KMS-11 (cell line): ENCODE results near the gene PRSS57.

ENCODE experiments used
- H2AFZ ChIP-seq: fragments of 200-600 bp; sonication (generic); 2 replicates; pipeline ENCODE4 v1.6.1; 2016; ENCODE audit warnings: antibody characterized with exemption, mixed run types, low read depth
- H3K27ac ChIP-seq: fragments of 200-600 bp; sonication (generic); 2 replicates; pipeline ENCODE4 v1.6.1; 2016; ENCODE audit warnings: mild to moderate bottlenecking, mixed run types
- H3K27me3 ChIP-seq: fragments of 200-600 bp; sonication (generic); 2 replicates; pipeline ENCODE4 v1.6.1; 2017; ENCODE audit warnings: mild to moderate bottlenecking, low read depth, mixed run types, moderate library complexity; ENCODE audit not compliant: insufficient read depth
- H3K36me3 ChIP-seq: fragments of 200-600 bp; sonication (generic); 2 replicates; pipeline ENCODE4 v1.6.1; 2017; ENCODE audit warnings: mild to moderate bottlenecking, mixed run types; ENCODE audit not compliant: insufficient read depth
- H3K4me1 ChIP-seq: fragments of 200-600 bp; sonication (generic); 2 replicates; pipeline ENCODE4 v1.6.1; 2016; ENCODE audit warnings: mild to moderate bottlenecking, low read depth, mixed run types; ENCODE audit not compliant: poor library complexity, severe bottlenecking
- H3K4me2 ChIP-seq: fragments of 200-600 bp; sonication (generic); 2 replicates; pipeline ENCODE4 v1.7.0; 2016; ENCODE audit warnings: mild to moderate bottlenecking, mixed run types
- H3K4me3 ChIP-seq: fragments of 200-600 bp; sonication (generic); IDR thresholded peaks from 2 replicates; pipeline ENCODE4 v1.6.1; 2017; ENCODE audit warnings: low read depth, low read length, mixed read lengths; ENCODE audit not compliant: insufficient read depth
- H3K79me2 ChIP-seq: fragments of 200-600 bp; sonication (generic); 2 replicates; pipeline ENCODE4 v1.6.1; 2016; ENCODE audit warnings: low read depth, mixed run types; ENCODE audit not compliant: insufficient read depth
- H3K9ac ChIP-seq: fragments of 200-600 bp; sonication (generic); 2 replicates; pipeline ENCODE4 v1.6.1; 2016; ENCODE audit warnings: mild to moderate bottlenecking, mixed run types
- H4K20me1 ChIP-seq: fragments of 200-600 bp; sonication (generic); 2 replicates; pipeline ENCODE4 v1.6.1; 2016; ENCODE audit warnings: mild to moderate bottlenecking, mixed run types; ENCODE audit not compliant: insufficient read depth
- TF ChIP-seq, protein P1 (sequence below): fragments of 200-600 bp; sonication (generic); conservative IDR thresholded peaks from 2 replicates; pipeline ENCODE4 v1.6.1; 2017; ENCODE audit warnings: low read depth, mild to moderate bottlenecking, antibody characterized with exemption, low read length, moderate library complexity, mixed read lengths

Gene PRSS57

GRCh38 chr19:710767-711166, 15.5 kb upstream of the PRSS57 start:
- no peaks in the 10 kb centered on the region for H3K36me3 ChIP-seq
- no peak overlapping the region for H2AFZ ChIP-seq
- H4K20me1 ChIP-seq = no peaks in the 10 kb centered on the region
- H3K4me3 ChIP-seq = no peak overlapping the region
- H3K27me3 ChIP-seq = peaks cover 73% of the 10 kb centered on the region
- TF ChIP-seq, protein P1, sequence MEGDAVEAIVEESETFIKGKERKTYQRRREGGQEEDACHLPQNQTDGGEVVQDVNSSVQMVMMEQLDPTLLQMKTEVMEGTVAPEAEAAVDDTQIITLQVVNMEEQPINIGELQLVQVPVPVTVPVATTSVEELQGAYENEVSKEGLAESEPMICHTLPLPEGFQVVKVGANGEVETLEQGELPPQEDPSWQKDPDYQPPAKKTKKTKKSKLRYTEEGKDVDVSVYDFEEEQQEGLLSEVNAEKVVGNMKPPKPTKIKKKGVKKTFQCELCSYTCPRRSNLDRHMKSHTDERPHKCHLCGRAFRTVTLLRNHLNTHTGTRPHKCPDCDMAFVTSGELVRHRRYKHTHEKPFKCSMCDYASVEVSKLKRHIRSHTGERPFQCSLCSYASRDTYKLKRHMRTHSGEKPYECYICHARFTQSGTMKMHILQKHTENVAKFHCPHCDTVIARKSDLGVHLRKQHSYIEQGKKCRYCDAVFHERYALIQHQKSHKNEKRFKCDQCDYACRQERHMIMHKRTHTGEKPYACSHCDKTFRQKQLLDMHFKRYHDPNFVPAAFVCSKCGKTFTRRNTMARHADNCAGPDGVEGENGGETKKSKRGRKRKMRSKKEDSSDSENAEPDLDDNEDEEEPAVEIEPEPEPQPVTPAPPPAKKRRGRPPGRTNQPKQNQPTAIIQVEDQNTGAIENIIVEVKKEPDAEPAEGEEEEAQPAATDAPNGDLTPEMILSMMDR = no peak
- H3K79me2 ChIP-seq = no peaks in the 10 kb centered on the region
- no peak overlapping the region for H3K9ac ChIP-seq
- H3K27ac ChIP-seq = no peak overlapping the region
- H3K4me1 ChIP-seq = no peaks in the 10 kb centered on the region
- no peak overlapping the region for H3K4me2 ChIP-seq

DNA sequence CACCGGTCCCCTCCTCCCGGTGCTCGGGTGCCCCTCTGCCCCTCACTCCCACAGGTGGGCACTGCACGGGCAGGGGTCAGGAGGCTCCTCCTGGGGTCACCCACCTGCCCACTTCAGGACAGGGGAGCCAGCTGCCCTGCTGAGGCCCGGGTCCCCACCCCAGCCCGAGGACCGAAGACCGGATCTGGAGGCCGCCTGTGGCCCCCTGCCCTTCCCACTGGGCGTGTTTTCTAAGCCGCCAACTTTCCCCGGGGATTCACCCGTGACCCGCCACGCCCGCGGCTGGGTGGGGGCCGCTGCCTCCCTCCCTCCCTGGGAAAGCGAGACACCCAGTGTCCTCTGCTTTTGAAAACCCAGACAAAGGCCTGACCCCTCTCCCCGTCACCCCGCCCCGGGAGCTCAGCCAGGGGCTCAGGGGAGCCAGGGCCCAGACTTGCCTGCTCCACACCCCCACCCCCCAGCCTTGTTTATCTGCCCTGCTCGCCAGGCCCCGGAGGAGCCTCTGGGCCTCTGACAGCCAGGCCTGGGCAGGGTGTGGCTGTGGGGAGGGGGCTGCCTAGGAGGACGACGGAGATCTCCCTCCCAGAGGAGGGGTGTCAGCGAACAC, 14.8 kb upstream of the PRSS57 start:
- Histone ChIP-seq H2AFZ (no peak overlapping the region), H3K4me3 (no peak overlapping the region), H4K20me1 (no peaks in the 10 kb centered on the region), H3K79me2 (no peaks in the 10 kb centered on the region), H3K27ac (no peak overlapping the region), H3K27me3 (peaks cover 72% of the 10 kb centered on the region), H3K4me1 (no peaks in the 10 kb centered on the region), H3K9ac (no peak overlapping the region), H3K36me3 (no peaks in the 10 kb centered on the region), H3K4me2 (no peak overlapping the region)
- TF ChIP-seq, protein P1 = no peak

GRCh38 chr19:709196-709964, 14.1 kb upstream of the PRSS57 start:
- H3K4me3 ChIP-seq = no peak overlapping the region
- TF ChIP-seq, protein P1 = no peak
- no peaks in the 10 kb centered on the region for H3K79me2 ChIP-seq
- no peaks in the 10 kb centered on the region for H3K4me1 ChIP-seq
- H3K27me3 ChIP-seq = peaks cover 74% of the 10 kb centered on the region
- H3K9ac ChIP-seq = no peak overlapping the region
- no peaks in the 10 kb centered on the region for H4K20me1 ChIP-seq
- no peak overlapping the region for H3K27ac ChIP-seq
- no peak overlapping the region for H3K4me2 ChIP-seq
- no peak overlapping the region for H2AFZ ChIP-seq
- no peaks in the 10 kb centered on the region for H3K36me3 ChIP-seq

GRCh38 chr19:708154-709143, 13.2 kb upstream of the PRSS57 start, which contains the start of gene PALM:
PALM (plus strand) TSS chr19:708935; CDS start chr19:709147, 212 bp downstream.
- H2AFZ ChIP-seq = no peak within 1 kb of the TSS
- H3K27me3 ChIP-seq = peaks cover 71% of the 10 kb centered on the region
- no peaks in the 10 kb centered on the region for H3K79me2 ChIP-seq
- H3K4me1 ChIP-seq = no peaks in the 10 kb centered on the region
- no peaks in the 10 kb centered on the region for H3K36me3 ChIP-seq
- H3K4me3 ChIP-seq = no peak within 1 kb of the TSS
- H4K20me1 ChIP-seq = no peaks in the 10 kb centered on the region
- no peak within 1 kb of the TSS for H3K4me2 ChIP-seq
- TF ChIP-seq, protein P1 = no peak
- H3K9ac ChIP-seq = no peak within 1 kb of the TSS
- H3K27ac ChIP-seq = no peak within 1 kb of the TSS
